ENCODE results near the gene CHAT.
A peak's percentile ranks its signal among the peaks of the same experiment; 100 is the strongest.

CHAT gene

DNA sequence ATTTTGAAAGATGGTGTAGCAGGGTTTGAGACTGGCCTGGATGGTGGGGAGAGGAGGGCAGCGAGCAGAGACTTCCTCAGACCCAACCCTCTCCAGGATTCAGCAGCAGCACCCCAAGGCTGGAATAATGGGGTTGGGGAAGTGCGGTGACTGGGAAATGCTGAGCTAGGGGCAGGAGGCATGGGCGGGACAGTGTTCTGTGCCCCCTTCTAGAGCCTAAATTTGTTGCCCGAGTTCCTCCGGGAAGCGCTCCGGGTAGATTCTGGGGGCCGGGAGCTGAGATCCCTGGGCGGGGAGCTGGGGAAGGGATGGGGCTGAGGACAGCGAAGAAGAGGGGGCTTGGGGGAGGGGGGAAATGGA is at the start of gene CHAT:
Gene CHAT, plus strand, starts transcription at position 156 of the 360 bp plus-strand sequence. Its CDS starts 153 bp downstream, at position 309.
- no peak for DNase-seq

DNA sequence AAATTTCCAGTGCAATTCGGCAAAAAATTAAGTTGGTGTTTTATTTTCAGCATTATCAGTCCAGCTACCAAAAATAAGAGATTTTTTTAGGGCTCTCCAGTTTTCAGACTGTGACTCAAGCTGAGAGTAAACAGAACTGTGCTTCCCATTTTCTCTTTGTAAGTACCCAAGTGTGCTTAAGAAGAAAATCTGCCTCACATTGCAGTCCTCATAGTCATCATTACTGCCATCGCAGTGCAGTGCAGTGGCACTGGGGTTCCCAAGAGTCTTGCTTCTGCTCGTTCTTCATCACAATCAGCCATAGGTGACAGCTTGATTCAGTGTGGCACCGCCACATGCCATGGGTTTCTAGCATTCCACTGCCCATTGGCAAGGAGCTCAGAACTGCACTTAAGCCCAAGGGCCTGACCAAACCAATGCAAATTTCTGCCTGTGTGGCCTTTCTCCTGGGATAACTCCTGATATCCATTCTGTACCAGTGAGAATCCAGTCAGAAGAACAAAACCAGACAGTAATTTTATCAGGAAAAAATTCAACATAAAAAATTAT is 49.3 kb upstream of the CHAT start:
- DNase-seq, result no peak

DNA sequence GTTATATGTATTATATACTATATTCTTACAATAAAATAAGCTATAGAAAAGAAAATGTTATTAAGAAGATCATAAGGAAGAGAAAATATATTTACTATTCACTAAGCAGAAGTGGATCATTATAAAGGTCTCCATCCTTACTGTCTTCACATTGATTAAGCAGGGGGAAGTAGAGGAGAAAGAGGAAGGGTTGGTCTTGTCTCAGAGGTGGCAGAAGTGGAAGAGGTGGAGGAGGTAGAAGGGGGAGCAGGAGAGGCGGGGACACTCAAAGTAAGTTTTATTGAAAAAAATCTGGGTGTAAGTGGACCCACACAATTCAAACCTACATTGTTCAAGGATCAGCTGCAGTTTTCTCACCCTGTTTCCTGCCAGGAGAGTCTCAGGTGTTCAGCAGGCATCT is 46.0 kb upstream of the CHAT start:
- DNase-seq, result no peak

DNA sequence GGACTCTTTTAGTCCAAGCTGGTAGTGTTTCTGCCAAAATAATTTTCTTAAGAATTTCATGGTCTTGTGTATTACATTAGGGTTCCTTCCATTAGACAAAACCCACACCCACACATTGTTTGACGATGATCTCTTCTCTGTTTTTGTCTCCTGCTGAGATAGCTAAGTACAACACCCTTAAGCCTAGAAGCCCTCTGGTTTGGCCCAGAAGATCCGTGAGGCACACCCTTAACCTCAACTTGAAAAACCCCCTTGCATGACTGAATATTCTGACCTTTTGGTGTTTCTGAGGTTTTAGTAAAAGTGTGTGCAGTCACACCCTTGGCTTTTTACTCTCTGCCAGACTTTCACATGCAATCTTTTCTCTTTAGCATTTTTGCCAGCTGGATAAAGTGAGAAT is 45.6 kb upstream of the CHAT start:
- DNase-seq, result no peak

DNA sequence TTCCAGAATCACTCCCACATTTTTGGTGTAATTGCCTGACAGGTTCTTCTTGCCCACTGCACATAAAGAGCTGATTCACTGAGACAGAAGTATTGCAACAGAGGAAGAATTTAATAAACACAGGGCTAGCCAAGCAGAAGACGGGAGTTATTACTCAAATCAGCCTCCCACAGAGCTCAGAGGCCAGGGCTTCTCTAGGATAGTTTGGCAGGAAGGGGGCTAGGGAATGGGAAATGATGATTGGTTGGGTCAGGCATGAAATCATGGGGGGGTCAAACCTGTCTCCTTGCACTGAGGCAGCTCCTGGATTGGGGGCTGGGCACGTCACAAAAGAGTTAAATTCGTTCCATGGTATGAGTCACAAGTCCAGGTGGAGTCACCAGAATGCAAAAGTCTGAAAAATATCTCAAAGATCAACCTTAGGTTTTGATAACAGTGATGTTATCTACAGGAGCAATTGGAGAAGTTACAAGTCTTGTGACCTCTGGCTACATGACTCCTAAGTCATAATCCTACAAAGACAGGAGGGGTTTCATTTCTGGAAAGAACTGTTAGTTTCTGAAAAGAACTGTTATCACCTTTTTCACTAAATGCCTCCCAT is 44.7 kb upstream of the CHAT start:
- peak; percentile 40 for DNase-seq

DNA sequence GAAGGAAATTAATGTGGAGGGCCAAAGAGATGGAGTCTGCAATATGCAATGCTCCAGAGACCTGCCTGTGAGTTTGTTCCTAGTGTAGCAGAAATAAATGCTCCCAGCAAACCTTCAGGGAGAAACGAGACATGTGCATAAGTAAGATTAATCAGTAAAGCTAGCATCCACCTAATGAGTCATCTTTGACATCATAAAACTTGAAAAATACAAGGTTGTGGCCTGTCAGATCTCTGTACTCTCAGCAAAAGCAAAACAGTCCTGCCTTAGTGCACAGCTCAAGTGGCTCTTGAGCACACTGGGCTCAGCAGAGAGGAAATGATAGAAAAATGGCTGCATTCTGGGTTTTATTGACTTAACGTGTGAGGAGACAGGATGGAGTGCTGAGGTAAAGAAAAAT is 42.4 kb upstream of the CHAT start:
- DNase-seq, result no peak

DNA sequence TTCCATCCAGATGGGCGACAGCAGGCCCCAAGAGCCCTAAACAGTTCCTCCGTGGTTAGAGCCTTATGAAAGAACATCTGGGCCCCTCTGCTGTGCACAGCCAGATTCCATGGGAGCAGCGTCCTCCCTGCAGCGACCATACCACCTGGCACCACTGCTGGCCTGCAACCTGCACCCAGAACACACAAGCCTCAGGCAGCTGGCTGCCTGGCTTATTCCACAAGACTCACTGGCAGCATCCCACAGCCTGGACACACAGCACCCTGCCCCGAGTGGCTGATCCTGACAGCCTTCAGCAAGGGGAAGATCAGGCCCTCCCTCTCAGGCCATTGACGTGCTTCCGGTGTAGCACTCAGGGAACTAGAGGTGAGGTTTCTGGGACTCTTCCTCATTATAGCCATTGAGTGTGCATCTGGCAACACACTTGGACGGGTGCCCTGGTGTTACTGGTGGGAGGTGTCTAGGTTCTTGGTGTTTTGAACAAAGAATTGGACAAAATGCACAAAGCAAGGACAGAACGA is 41.2 kb upstream of the CHAT start:
- no peak for DNase-seq

DNA sequence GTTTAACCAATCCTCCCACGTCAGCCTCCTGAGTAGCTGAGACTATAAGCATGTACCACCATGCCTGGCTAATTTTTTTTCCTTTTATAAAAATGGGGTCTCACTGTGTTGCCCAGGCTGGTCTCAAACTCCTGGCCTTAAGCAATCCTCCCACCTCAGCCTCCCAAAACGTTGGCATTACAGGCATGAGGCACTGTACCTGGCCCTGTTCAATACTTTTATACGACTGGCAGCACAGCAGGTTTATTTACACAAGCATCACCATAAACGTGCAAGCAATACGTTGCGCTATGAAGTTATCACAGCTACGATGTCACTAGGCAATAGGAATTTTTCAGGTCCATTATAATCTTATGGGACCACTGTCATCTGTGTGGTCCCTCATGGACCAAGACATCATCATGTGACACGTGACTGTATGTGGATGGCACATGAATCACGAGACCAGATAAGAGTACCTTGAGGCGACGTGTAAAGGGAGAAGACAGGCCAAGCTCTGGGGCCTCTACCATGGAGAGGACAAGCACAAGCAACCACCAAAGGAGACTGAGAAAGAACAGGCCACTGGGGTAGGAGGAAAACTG is 38.3 kb upstream of the CHAT start:
- DNase-seq, result no peak

DNA sequence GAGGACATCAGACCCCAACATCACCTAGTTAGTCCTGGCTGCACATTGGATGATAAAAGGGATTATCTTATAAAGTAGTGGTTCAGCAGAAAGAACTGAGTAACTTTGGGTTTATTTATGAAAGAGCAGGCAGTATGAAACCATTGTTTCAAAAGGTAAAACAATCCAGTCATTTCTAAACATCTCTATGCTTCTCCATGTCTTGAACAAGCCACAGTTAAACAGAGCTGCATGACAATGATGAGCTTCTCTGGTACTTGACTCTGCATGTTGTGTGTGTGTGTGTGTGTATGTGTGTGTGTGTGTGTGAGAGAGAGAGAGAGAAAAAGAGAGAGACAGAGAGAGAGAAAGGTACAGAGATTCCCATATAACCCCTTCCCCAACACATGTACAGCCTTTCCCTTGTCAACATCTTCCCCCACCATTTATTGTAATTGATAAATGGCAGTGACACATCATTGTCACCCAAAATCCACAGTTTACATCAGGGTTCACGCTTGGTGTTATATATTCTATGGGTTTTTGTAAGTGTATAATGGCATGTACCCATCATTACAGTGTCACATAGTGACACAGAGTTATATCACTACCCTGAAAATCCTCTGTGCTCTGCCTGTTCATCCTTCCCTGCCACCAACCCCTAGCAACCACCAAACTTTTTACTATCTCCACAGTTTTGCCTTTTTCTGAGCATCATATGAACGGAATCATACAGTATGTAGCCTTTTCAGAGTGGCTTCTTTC is 36.5 kb upstream of the CHAT start:
- DNase-seq, result no peak

DNA sequence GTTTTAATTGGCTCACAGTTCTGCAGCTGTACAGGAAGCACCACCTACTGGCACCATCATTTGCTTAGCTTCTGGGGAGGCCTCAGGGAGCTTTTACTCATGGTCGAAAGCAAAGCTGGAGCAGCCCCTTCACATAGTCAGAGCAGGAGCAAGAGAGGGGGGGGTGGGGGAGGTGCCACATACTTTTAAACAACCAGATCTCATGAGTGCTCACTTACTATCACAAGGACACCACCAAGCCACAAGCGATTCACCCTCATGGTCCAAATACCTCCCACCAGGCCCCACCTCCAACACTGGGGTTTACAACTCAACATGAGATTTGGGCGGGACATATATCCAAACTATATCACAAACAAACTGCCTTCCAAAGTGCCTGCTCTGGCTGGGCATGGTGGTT is 35.4 kb upstream of the CHAT start:
- DNase-seq, result no peak

DNA sequence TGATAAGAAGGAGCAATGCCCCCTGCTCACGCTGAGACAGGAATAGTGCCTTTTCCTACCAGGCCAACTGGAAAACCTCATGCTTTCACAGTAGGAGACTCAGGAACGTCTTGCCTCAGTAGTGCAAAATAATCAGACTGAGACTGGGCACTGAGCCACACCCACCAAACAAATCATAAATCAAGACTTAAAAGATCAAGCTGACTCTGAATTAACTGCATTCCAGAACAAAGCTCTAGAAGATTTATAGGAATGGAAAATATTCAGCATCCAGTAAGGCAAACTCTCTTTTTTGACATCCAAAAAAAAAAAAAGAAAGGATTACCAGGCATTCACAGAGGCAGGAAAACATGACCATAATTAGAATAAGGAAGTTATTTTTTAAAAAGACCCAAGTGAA is 34.2 kb upstream of the CHAT start:
- no peak for DNase-seq

DNA sequence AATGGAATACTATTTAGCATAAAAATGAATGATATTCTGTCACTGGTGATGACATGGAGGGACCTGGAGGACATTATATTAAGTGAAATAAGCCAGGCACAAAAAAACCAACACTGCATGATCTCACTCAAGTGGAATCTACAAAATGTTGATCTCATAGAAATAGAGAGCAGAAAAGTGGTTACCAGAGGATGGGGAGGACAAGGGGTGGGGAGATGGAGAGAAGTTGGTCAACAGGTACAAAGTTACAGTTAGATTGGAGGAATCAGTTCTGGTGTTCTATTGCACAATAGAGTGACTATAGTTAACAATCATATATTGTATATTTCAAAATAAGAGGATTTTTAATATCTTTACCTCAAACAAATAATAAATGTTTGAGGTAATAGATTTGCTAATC is 28.4 kb upstream of the CHAT start:
- no peak for DNase-seq

DNA sequence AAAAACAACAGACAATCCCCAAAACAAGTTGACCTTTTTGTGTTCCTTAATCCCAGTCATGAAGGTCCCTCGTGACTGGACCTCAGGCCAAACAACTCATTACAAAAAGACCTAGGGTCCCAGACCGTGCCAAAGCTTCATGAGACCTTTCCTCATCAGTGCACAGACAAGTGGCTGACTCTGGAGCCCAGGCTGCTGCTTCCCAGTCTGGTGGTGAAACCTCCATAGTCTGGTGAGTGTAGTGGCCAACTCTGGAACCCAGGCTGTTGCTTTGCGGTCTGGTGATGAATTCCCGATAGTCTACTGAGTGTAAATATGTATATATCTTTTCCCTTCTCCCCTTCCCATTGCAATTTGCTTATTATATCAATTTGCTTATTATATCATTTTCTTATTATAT is 25.9 kb upstream of the CHAT start:
- no peak for DNase-seq

DNA sequence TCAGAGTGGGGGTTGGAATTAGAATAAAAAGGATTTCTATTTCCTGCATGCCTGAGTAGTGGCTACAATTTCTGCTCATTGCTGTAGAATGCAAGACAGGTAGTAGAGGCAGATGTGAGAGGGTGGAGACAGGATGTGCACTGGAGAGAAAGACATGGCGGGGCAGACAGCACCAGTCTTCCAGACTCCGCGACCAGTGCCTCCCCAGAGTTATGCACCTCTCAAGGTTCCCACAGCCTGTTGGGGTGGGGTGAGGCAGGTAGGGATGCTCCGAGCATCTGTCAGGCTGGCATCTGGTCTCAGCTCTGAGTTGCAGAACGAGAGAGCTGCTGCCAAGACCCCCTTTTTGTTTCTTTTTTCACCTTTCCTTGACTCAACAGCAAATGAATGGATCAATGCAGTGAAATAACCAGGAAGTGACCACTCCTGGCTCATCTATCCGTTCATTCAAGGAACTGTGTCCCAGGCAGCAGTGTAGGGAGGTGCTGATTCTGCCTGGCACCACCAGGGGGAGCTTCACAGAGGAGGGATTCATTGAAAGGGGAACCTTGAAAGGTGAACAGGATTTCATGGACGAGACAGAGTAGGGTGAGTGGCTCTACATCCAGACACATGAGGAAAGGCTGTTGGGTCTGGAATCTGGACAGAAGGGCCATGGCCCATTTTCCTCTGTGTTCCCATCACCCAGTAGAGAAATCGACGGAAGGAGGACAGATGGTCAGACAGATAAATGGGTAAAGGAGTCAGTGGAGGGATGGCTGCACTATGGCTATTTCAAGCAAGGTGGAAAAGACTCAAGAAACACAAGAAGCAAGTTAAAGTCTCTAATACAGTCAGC is 20.9 kb upstream of the CHAT start:
- peak; percentile 27 for DNase-seq

DNA sequence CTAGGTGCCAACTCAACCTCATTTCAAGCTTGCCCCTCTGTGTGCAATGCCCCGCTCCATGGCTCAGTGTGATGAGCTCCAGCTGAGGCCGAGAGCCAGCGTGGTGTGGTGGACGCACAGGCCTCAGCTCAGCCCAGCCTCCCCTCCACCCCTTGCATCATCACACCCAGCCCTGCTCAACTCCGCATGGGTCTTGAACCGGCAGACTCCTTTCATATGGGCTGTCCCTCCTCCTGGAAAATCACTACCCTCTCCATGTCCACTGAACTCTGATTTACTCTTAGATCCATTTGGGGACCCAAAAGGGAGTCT is 20.3 kb upstream of the CHAT start:
- DNase-seq, result no peak

DNA sequence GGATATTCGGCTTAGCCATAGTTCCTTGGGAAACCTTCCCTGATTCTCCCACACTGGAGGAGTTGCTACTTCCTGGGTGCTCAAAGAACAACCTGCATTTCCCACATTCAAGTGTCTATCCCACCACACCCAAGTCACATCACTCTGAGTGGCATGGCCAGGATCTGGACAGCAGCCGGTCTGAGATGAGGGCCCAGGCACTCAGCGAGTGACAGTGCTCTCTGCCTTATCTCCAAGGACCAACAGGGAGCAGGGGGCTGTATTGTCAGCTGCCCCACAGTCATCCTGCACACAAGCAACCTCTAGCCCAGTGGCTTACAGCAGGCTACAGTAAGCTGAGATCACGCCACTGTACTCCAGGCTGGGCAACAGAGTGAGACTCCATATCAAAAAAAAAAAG is 19.8 kb upstream of the CHAT start:
- no peak for DNase-seq

DNA sequence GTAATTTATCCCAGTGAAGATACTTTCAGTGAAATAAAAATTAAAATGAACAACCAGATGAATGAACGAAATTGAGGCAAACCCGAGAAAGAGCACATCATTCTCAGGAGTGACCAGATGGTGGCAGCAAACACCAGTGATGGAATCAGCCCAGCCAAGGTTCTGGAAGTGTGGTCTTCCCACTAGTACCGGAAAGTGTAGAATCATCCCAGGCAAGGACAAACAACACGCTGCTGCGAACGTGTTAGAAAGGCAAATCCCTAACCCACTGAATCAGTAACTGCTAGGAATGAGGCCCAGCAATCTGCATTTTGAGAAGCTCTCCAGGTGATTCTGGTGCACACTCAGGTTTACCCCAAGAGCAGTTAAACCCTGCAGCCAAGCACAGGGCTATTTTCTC is 19.2 kb upstream of the CHAT start:
- peak; percentile 36 for DNase-seq

DNA sequence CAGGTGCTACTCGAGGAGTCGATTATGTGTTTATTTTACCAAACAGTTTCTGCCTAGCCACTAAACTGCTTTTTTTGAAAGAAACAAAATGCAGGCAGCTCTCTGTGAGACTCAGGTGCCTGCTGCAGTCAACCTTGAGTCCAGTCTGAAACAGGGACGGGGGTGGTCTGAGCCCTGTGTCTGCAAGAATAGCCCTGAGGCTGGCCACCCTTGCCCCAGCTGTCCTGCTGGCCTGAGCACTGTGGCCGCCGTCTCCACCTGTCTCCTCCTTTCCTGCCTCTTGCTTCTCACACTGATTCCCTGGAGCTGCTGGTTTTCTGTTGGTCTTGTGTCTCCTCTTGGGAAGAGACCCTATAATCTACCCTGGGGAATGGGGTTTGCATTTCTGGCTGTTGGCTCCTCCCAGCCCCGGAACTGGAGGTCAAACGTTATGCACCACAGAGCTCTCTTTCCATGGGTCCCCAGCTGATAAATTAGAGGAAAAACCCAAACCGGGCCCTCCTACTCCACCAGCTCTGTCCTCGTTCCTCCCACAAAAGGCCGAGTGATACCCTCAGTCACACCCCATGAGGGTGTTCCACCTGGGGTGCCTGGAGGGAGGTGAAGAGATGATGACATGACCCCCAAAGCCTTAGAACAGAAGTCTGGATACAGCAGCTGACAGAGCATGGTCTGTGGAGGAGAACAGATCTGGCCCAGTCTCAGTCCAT is 18.7 kb upstream of the CHAT start:
- DNase-seq, result no peak

DNA sequence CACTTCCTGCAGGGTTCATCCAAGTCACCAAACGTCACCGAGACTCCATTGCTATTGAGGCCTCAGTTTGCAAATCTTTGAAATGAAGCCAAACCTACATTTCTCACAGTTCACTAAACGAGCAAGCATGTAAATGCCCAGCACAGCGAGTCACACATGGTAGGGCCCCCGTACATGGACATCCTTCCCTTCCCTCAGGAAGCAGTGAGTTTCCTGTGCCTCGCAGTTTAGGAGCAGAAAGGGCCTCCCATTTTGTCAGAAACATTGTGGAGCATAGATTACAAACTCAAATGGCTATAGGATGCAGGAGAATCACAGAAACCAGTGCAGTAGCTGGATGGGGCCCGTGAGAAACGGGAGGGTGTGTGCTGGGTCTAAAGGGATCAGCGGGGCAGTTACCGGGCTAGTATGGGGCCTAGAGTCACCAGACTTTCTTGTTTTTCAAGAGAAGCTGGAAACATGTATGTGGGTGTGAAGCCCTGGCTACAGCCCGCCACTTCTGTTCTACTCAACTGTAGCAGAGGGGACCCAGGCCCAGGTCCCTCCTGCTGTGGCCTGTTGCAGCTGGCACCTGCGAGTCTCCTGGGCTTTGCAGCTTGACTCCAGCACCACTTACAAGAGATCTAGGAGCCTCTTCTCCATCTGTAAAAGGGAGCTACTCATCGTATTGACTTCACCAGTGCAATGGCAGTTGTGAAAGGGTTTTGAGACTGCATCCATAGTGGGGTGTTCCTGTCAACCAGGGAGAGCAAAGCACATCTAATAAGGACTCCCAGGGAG is 17.9 kb upstream of the CHAT start:
- DNase-seq, result no peak

DNA sequence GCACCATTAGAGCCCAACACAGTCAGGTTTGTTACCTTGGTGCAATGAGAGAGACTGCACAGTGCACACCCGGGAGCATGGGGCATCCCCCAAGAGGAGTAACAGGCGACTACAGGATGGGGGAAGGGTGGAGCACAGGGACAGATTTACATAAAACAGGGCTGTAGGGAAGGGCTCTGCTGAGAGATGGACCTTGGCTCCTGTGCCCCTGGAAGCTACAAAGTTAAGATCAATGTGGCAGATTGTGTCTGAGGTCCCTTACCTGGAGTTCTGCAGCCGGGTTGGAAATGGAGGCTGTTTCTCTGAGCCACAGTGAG is 17.4 kb upstream of the CHAT start:
- DNase-seq, result no peak

DNA sequence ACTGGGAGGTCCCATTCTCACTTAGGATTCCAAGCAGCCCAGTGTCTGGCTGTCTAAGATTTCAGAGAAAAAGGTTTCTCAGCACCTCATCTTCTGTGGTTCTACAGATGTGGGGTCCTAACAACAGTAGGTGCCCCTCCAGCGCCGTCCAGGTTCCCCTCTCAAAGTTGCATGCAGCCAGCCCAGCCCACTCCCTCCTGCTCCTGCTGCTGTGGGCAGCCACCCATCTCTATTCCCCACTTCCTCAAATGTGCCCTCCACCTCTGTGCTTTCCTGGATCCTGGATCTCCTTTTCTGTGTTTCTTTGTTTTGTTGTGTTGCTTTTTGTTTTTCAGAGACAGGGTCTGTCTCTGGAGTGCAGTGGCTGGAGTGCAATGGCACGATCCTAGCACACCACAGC is 17.0 kb upstream of the CHAT start:
- no peak for DNase-seq
